ENCODE results near the gene KCNV2.

Gene KCNV2

DNA sequence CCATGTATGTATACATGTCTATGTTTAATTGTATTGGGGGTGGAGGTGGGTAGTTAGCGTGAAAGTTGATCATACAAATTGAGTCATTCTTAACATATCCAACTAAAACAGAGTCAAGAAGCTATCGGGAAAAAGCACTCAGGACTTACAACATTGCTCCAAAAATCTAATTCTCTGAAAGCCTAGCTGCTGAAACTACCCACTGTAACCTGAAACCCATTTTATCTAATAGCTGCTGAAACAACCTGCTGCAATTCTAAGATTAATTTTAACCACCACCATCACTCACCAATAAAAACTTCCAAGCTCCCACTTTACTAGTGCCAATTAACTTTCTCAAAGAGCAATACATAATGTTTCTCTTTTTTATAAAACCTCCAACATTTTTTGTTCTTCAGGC is 32.2 kb downstream of the KCNV2 start:
- H3K36me3 ChIP-seq (ENCODE audit: control insufficient read depth, insufficient read depth, low read length): no peaks in the 10 kb centered on the region
- H3K27ac ChIP-seq (ENCODE audit: low read length): no peak overlapping the region
- no peak overlapping the region for H3K4me3 ChIP-seq (ENCODE audit: low read length)
- DNase-seq (ENCODE audit: low read depth, low spot score): no peak
- no peaks in the 10 kb centered on the region for H3K4me1 ChIP-seq (ENCODE audit: control insufficient read depth, insufficient read depth, low read length)
- WGBS (ENCODE audit: insufficient coverage, insufficient read length): no CpG with 5 or more reads among the region's 2 CpGs
- H3K9me3 ChIP-seq (ENCODE audit: control insufficient read depth, insufficient read depth, low read length): no peaks in the 10 kb centered on the region
- H3K27me3 ChIP-seq (ENCODE audit: control insufficient read depth, insufficient read depth, low read length): no peaks in the 10 kb centered on the region

GRCh38 chr9:2755285-2755684 is 38.0 kb downstream of the KCNV2 start:
- Histone ChIP-seq H3K9me3 (ENCODE audit: control insufficient read depth, insufficient read depth, low read length) (no peaks in the 10 kb centered on the region), H3K27ac (ENCODE audit: low read length) (no peak overlapping the region), H3K4me3 (ENCODE audit: low read length) (no peak overlapping the region), H3K36me3 (ENCODE audit: control insufficient read depth, insufficient read depth, low read length) (no peaks in the 10 kb centered on the region), H3K27me3 (ENCODE audit: control insufficient read depth, insufficient read depth, low read length) (no peaks in the 10 kb centered on the region), H3K4me1 (ENCODE audit: control insufficient read depth, insufficient read depth, low read length) (no peaks in the 10 kb centered on the region)
- no CpG with 5 or more reads among the region's 1 CpG for WGBS (ENCODE audit: insufficient coverage, insufficient read length)
- no peak for DNase-seq (ENCODE audit: low read depth, low spot score)

- DNase-seq (ENCODE audit: low read depth, low spot score): no peak
- Histone ChIP-seq H3K9me3 (ENCODE audit: control insufficient read depth, insufficient read depth, low read length) (no peaks in the 10 kb centered on the region), H3K4me1 (ENCODE audit: control insufficient read depth, insufficient read depth, low read length) (no peaks in the 10 kb centered on the region), H3K36me3 (ENCODE audit: control insufficient read depth, insufficient read depth, low read length) (no peaks in the 10 kb centered on the region), H3K27me3 (ENCODE audit: control insufficient read depth, insufficient read depth, low read length) (no peaks in the 10 kb centered on the region), H3K27ac (ENCODE audit: low read length) (no peak overlapping the region), H3K4me3 (ENCODE audit: low read length) (no peak overlapping the region)
- WGBS (ENCODE audit: insufficient coverage, insufficient read length): no CpG with 5 or more reads among the region's 2 CpGs
These were observed 41.0 kb downstream of the KCNV2 start for GRCh38 chr9:2758162-2758897.

DNA sequence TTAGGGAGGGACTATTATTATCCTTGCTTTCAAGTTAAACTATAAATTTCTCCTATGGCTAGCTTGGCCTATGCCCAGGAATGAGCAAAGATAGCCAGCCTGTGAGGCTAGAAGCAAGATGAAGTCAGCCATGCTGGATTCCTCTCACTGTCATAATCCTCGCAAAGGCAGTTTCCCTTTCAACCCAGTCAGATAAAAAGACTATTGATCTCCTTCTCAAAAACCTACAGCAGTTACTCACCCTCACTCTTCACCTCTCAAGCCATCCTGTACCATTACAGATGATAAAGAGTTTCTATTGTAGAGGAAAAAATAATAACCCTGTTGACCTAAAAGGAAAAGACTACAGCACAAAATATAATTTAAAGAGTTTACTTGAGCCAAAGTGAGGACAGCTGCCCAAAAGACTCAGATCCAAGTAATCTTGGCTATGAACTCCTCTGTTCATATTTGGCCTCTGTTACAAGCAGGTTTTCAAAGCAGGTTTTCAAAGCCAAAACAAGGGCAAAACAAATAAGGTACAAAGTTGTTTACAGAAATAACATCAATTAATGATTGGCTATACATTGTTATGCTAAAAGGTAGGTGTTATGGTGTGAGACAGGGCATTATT is 41.7 kb downstream of the KCNV2 start:
- Histone ChIP-seq H3K36me3 (ENCODE audit: control insufficient read depth, insufficient read depth, low read length) (no peaks in the 10 kb centered on the region), H3K27ac (ENCODE audit: low read length) (no peak overlapping the region), H3K27me3 (ENCODE audit: control insufficient read depth, insufficient read depth, low read length) (no peaks in the 10 kb centered on the region), H3K9me3 (ENCODE audit: control insufficient read depth, insufficient read depth, low read length) (no peaks in the 10 kb centered on the region), H3K4me3 (ENCODE audit: low read length) (no peak overlapping the region), H3K4me1 (ENCODE audit: control insufficient read depth, insufficient read depth, low read length) (no peaks in the 10 kb centered on the region)
- WGBS (ENCODE audit: insufficient coverage, insufficient read length): no CpG with 5 or more reads among the region's 1 CpG
- no peak for DNase-seq (ENCODE audit: low read depth, low spot score)

- Histone ChIP-seq H3K27me3 (ENCODE audit: control insufficient read depth, insufficient read depth, low read length) (no peaks in the 10 kb centered on the region), H3K36me3 (ENCODE audit: control insufficient read depth, insufficient read depth, low read length) (no peaks in the 10 kb centered on the region), H3K4me1 (ENCODE audit: control insufficient read depth, insufficient read depth, low read length) (no peaks in the 10 kb centered on the region), H3K4me3 (ENCODE audit: low read length) (no peak overlapping the region), H3K27ac (ENCODE audit: low read length) (no peak overlapping the region), H3K9me3 (ENCODE audit: control insufficient read depth, insufficient read depth, low read length) (no peaks in the 10 kb centered on the region)
- no peak for DNase-seq (ENCODE audit: low read depth, low spot score)
- no CpG with 5 or more reads among the region's 4 CpGs for WGBS (ENCODE audit: insufficient coverage, insufficient read length)
These were observed 44.1 kb downstream of the KCNV2 start for GRCh38 chr9:2761424-2761823.

GRCh38 chr9:2764353-2764752 is 47.0 kb downstream of the KCNV2 start:
- no peak for DNase-seq (ENCODE audit: low read depth, low spot score)
- H3K36me3 ChIP-seq (ENCODE audit: control insufficient read depth, insufficient read depth, low read length): no peaks in the 10 kb centered on the region; the same call in 1 of the 2 replicates
- no CpG with 5 or more reads among the region's 4 CpGs for WGBS (ENCODE audit: insufficient coverage, insufficient read length)

GRCh38 chr9:2765250-2765880 is 48.1 kb downstream of the KCNV2 start:
- no CpG with 5 or more reads among the region's 4 CpGs for WGBS (ENCODE audit: insufficient coverage, insufficient read length)
- Histone ChIP-seq H3K27me3 (ENCODE audit: control insufficient read depth, insufficient read depth, low read length) (no peaks in the 10 kb centered on the region), H3K4me3 (ENCODE audit: low read length) (no peak overlapping the region), H3K4me1 (ENCODE audit: control insufficient read depth, insufficient read depth, low read length) (no peaks in the 10 kb centered on the region), H3K27ac (ENCODE audit: low read length) (no peak overlapping the region), H3K9me3 (ENCODE audit: control insufficient read depth, insufficient read depth, low read length) (no peaks in the 10 kb centered on the region), H3K36me3 (ENCODE audit: control insufficient read depth, insufficient read depth, low read length) (no peaks in the 10 kb centered on the region; the same call in 1 of the 2 replicates)
- DNase-seq (ENCODE audit: low read depth, low spot score): no peak

More at GRCh38 chr9:2764353-2764752, 47.0 kb downstream of the KCNV2 start:
- Histone ChIP-seq H3K9me3 (ENCODE audit: control insufficient read depth, insufficient read depth, low read length) (no peaks in the 10 kb centered on the region), H3K27me3 (ENCODE audit: control insufficient read depth, insufficient read depth, low read length) (no peaks in the 10 kb centered on the region), H3K4me1 (ENCODE audit: control insufficient read depth, insufficient read depth, low read length) (no peaks in the 10 kb centered on the region), H3K27ac (ENCODE audit: low read length) (no peak overlapping the region), H3K4me3 (ENCODE audit: low read length) (no peak overlapping the region)

DNA sequence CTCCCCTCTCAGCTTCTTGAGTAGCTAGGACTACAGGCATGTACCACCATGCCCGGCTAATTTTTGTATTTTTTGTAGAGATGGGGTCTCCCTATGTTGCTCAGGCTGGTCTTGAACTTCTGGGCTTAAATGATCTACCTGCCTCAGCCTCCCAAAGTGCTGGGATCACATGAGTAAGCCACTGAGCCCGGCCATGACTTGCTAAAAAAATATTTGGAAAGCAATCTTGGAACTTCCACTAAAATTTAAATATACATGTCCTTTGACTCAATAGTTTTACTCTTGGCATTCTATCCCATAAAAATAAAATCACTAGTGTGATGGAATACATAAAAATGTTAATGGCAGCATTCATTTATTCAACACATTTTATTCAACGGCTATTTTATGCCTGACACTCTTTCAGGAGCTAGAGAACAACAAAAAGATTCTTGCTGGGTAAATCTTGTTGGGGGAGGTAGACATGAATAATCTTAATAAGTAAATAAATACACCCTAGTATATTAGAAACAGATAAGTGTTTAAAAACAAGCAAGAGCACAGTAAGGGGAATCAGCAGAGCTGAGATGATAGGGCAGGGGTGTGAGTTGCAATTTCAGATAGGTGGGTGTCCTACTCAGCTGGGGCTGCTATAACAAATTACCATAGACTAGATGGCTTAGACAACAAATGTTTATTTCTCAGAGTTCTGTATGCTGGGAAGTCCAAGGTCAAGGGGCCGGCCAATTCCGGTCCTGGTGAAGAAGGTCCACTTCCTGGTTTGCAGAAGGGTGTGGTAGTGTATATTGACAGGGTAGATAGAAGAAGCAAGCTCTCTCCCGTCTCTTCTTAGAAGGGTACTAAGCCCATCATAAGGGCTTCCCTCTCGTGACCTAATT is 50.7 kb downstream of the KCNV2 start:
- no CpG with 5 or more reads among the region's 7 CpGs for WGBS (ENCODE audit: insufficient coverage, insufficient read length)
- no peak for DNase-seq (ENCODE audit: low read depth, low spot score)
- no peaks in the 10 kb centered on the region for H3K9me3 ChIP-seq (ENCODE audit: control insufficient read depth, insufficient read depth, low read length)
- H3K27me3 ChIP-seq (ENCODE audit: control insufficient read depth, insufficient read depth, low read length): no peaks in the 10 kb centered on the region
- no peak overlapping the region for H3K4me3 ChIP-seq (ENCODE audit: low read length)
- H3K36me3 ChIP-seq (ENCODE audit: control insufficient read depth, insufficient read depth, low read length): no peaks in the 10 kb centered on the region; the same call in 1 of the 2 replicates
- no peak overlapping the region for H3K27ac ChIP-seq (ENCODE audit: low read length)
- peaks cover 2% of the 10 kb centered on the region; the same call in 1 of the 2 replicates for H3K4me1 ChIP-seq (ENCODE audit: control insufficient read depth, insufficient read depth, low read length)

DNA sequence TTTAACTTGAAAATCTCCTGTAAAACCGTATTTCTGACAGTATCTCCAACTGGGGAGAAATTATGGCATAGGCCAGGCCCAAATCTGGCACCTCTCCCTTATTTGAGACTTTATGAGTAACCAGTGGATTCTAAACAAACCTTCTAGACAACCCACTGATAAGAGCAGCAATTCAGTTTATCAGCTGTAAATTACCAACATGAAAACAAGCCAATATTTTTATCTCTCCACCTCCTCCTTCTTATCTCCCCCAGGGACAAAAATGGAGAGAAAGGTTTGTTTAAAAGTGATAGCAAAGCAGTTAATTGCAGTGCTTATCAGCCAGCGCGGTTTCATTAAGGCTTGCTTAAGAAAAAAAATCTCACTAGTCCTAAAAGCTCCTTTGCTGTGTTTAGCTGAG is 53.8 kb downstream of the KCNV2 start:
- Histone ChIP-seq H3K27me3 (ENCODE audit: control insufficient read depth, insufficient read depth, low read length) (no peaks in the 10 kb centered on the region), H3K4me3 (ENCODE audit: low read length) (no peak overlapping the region), H3K9me3 (ENCODE audit: control insufficient read depth, insufficient read depth, low read length) (no peaks in the 10 kb centered on the region), H3K36me3 (ENCODE audit: control insufficient read depth, insufficient read depth, low read length) (no peaks in the 10 kb centered on the region; the same call in 1 of the 2 replicates), H3K4me1 (ENCODE audit: control insufficient read depth, insufficient read depth, low read length) (peaks cover 2% of the 10 kb centered on the region; the same call in 1 of the 2 replicates), H3K27ac (ENCODE audit: low read length) (no peak overlapping the region)
- no peak for DNase-seq (ENCODE audit: low read depth, low spot score)
- WGBS (ENCODE audit: insufficient coverage, insufficient read length): no CpG with 5 or more reads among the region's 3 CpGs

DNA sequence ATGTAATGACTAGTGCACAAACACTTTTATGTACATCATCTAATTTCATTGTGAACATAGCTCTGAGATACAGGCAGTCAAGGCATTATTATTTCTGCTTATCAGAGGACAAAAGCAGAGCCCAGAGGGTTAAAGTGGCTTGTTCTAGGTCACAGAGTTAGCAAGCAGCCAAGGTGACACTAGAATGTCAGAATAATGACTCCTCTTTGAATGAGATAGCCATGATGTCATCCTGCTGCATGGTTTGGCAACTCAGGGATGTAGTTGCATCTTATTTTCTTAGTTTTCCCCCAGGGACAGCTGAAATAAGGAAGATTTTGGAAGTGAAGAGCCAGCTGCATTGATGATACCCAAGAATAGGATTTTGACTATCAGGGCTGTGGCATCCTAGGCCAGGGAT is 54.4 kb downstream of the KCNV2 start:
- Histone ChIP-seq H3K36me3 (ENCODE audit: control insufficient read depth, insufficient read depth, low read length) (no peaks in the 10 kb centered on the region; the same call in 1 of the 2 replicates), H3K9me3 (ENCODE audit: control insufficient read depth, insufficient read depth, low read length) (no peaks in the 10 kb centered on the region), H3K27ac (ENCODE audit: low read length) (no peak overlapping the region), H3K4me1 (ENCODE audit: control insufficient read depth, insufficient read depth, low read length) (peaks cover 2% of the 10 kb centered on the region; the same call in 1 of the 2 replicates), H3K4me3 (ENCODE audit: low read length) (no peak overlapping the region), H3K27me3 (ENCODE audit: control insufficient read depth, insufficient read depth, low read length) (no peaks in the 10 kb centered on the region)
- DNase-seq (ENCODE audit: low read depth, low spot score): no peak
